EH (cell line): Measurements from ENCODE around the gene PRRC2B.
"Not testable (repeated sequence)": the region's sequence is repeated elsewhere in the genome, so short reads cannot be mapped to it uniquely, and the experiment has no call there.

Experiments used
- DNase-seq: peaks from one replicate; pipeline ENCODE4 v3.0.0-alpha.2; 2015; ENCODE audit warnings: low read depth

Gene PRRC2B

GRCh38 chr9:131386281-131386680 is 7.6 kb upstream of the PRRC2B start:
- DNase-seq: no peak

DNA sequence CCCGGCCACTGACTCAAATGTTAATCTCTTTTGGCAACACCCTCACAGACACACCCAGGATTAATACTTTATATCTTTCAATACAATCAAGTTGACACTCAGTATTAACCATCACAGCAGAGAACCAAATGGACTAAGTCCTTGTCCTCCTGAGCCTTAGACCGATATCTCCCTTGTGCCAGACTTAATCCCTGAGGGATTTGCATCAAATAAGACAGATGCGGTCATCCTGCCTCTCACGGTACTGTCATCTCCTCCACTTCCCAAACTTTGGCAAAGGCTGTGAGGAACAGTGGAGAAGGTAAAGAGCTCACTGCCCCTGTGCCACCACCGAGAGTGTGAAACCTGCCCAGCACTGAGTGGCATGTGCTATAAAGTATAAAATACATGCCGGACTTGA is 6.5 kb upstream of the PRRC2B start:
- DNase-seq: no peak

GRCh38 chr9:131391020-131391419 is 2.9 kb upstream of the PRRC2B start:
- DNase-seq: no peak

- DNase-seq: no peak
Observed at GRCh38 chr9:131391504-131391903, 2.4 kb upstream of the PRRC2B start.

DNA sequence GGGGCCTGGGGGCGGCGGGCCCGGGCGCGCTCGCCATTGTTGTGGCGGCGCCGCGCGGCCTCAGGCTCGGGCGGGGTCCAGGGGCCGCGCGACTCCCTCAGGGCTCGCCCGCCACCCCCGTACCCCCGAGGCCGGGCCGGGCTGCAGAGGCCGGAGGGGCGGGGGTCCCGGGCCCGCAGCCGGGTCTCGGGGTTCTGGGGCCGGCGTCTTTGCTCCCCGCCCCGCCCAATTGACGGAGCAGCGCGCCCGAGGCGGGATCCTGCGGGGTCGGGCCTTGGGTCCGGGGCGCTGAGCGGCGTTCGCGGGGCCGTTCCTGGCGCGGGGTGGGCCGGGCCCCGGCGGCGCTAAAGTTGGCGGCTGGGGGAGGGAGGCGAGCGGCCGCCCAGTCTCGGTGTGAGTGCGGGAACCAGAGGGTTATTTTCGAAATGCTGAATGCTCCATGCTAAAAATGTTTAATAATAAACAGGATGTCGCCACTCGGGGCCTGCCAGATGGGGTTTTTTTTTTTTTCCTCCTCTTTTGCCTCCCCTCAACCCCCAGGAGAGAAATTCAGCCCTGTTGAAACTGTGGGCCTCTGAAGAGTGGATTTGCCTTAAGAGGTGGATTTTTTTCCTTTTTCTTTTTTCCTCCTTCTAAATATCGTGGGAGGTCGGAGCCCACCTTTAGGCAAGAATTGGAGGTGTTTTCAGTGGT is 724 bp downstream of the PRRC2B start:
- peak; percentile 54 for DNase-seq

DNA sequence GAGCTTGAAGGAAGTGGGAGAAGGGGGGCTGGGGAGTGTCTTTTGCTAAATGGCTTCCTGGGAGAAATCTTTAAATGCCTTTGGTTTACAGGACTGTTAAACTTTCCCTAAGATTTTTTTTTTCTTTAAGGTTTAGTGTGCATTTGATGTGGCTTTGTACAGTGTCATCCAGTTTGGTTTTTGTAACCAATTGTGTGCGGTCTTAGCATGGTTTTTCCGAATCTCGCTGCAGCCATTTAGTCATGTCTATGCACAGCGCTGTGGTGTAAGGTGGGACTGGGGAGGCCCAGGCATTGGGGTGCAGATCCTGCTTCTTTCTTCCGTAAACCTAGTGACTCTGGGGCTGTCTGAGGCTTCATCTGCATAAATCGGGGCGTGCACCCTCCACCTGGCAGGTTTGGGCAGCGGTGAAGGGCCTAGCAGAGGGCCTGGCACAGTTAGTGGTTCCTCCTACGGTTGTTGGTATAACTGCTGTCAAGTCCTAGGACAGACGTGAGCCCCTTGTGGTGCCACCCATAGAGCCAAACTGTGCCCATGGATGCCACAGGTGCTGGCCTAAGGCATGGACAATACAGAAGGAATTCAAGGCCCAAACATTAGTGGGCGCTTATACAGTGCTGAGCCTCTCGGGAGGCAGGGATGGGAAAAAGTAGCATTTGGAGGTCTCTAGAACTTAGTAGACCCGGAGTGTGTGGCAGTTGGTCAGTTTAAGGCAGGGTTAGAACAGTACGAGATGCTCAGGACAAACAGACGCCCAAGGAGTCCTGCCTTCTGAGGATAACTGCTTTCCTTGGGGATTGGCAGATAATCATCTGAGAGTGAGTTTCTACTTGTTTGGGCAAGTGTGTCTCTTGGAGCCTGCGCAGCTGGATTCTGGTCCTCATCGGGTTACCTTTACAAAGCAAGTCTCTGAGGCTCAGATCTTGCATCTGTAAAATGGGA is 1.5 kb downstream of the PRRC2B start:
- DNase-seq: peak; percentile 34

DNA sequence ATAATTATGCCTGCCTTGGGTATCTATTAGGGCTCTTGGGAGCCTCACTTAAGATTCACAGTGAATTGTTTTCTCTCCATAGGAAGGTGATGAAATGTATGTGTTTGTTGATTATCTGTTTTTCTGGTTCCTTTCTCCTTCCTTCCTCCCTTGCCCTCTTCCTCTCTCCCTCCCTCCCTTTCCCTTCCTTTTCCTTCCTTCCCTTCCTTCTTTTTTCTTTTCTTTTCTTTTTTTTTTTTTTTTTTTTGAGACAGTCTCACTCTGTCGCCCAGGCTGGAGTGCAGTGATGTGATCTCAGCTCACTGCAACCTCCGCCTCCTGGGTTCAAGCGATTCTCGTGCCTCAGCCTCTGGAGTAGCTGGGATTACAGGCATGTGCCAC is 2.2 kb downstream of the PRRC2B start:
- not testable (repeated sequence) for DNase-seq

DNA sequence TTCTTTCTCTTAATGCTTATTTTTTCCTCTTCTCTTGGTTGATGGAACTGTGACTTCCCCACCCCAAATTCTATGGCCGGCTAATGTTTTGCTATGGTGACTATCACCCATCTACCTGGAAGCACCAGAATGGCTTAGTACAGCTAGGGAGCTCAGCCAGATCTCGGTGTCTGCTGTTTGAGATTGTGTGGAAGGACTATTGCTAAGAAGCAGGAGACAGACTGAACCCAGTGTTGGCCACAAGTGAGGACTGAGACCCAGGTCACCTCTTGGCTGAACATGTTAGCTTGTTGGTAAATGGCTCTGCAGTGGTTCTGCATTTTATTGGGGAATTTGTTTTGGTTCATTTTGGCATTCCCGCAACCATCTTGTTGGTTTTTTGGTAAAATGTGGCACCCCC is 2.7 kb downstream of the PRRC2B start:
- no peak for DNase-seq

DNA sequence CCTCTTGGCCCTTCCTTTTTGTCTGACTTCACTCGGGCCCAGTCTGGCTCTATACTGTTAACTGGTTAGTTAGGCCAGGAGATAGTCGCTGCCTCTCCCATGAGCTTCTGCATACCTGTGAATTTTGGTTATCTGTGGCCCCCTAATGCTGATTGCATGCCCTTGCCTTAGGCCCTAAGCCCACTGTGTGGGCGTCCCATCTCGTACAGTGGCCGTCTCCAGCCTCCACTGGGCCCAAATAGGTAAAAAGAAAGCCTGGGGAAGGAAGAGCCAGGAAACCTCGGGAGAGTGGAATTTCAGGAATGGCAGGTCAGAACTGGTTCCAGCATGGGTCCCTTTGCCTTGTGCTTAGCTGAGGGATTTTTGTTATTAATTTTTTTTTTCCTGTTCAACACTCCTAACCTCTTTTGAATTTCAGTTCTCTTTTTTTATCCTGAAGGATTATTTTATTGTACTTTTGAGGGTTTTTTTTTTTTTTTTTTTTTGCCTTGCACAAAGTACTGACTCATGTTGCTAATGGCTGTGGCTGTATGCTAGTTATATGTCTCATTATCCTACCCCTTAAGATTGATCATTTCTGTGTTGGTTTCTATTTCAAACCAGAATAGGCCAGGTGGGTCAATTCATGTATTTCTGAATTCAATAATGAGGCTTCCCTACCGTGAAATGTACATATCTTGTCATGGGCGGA is 3.4 kb downstream of the PRRC2B start:
- peak; percentile 44 for DNase-seq

GRCh38 chr9:131398204-131398603 is 4.3 kb downstream of the PRRC2B start:
- no peak for DNase-seq

GRCh38 chr9:131399972-131400371 is 6.1 kb downstream of the PRRC2B start:
- no peak for DNase-seq

- no peak for DNase-seq
Observed at GRCh38 chr9:131400627-131401026, 6.7 kb downstream of the PRRC2B start.

DNA sequence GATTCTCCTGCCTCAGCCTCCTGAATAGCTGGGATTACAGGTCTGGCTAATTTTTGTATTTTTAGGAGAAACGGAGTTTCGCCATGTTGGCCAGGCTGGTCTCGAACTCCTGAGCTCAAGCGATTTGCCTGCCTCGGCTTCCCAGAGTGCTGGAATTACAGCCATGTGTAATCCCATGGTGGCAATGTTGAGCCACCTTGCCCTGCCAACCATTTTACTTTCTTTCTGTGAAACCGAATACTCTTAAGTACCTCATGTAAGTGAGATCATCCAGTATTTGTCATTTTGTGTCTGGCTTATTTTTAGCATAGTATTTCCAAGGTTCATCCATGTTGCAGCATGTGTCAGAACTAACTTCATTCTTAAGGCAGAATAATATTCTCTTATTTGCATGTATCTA is 8.2 kb downstream of the PRRC2B start:
- DNase-seq: peak; percentile 67

DNA sequence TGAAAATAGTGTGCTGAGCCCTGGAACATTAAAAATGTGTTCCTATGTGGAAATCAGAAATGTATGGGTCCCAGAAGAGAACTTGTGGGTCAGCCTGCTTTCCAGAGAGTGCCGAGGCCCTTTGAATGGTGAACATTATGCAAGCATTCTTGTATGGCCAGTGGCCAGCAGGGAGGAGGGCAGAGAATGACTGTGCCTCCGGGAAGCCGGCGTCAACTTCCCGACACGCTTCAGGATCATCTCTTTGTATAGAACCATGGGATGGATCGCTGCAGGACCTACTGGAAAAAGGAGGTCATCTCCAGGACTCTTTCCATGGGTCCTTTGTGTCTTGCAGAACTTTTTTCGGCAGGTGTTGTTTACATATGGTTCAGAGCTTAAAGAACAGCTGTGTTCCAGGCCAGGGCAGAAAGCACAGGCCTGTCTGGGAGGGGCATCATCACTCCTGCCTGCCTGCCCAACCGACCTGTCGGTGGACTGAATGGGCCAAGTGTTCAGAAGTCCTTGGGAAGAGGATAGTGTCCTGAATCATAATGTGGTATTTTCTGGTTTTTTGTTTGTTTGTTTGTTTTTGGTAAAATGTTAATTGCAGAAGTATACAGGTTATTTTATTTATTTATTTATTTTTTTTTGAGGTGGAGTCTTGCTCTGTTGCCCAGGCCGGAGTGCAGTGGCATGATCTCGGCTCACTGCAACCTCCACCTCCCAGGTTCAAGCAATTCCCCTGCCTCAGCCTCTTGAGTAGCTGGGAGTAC is 9.0 kb downstream of the PRRC2B start:
- DNase-seq: peak; percentile 92

- no peak for DNase-seq
Observed at GRCh38 chr9:131403493-131403773, 9.5 kb downstream of the PRRC2B start.

GRCh38 chr9:131404581-131404980 is 10.7 kb downstream of the PRRC2B start:
- DNase-seq: peak; percentile 58

DNA sequence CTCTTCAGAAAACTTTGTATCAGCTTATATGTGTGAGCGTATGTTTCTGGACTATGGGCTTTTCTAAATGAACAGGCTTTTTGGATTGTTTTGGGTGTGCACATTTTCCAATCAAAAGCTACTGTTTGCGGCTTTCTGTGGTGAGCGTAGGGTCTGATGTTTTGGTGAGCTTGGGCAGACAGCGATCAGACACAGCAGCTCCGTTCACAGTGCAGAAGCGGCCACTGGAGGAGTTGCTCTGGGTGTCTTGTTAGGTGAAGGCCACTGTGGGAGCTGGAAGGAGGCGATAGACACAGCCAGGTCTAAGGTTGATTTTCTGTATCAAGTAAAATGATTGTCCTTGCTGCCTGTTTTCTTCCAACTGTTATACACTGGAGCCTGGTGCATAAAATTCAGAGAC is 11.1 kb downstream of the PRRC2B start:
- DNase-seq: no peak

DNA sequence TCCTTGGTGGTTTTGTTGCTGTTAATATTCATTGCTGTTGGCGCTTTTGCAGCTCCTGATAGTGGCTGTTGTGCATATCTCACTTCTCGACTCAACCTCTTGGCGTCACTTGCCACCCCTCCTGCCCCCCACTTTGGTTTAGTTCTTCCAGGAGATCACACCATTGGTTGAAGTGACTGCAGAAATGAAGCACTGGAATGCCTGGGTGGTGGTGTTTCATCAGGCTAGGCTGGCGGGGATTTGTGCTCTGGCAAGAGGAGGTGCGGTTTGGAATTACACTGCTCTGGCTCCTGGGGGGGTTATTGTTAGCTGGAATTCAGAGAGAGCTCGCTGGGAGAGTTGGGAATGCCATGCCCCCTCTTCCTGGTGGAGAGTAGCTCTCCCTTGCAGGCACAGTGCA is 11.5 kb downstream of the PRRC2B start:
- DNase-seq: peak; percentile 72

GRCh38 chr9:131405858-131406537 is 12.1 kb downstream of the PRRC2B start:
- no peak for DNase-seq

DNA sequence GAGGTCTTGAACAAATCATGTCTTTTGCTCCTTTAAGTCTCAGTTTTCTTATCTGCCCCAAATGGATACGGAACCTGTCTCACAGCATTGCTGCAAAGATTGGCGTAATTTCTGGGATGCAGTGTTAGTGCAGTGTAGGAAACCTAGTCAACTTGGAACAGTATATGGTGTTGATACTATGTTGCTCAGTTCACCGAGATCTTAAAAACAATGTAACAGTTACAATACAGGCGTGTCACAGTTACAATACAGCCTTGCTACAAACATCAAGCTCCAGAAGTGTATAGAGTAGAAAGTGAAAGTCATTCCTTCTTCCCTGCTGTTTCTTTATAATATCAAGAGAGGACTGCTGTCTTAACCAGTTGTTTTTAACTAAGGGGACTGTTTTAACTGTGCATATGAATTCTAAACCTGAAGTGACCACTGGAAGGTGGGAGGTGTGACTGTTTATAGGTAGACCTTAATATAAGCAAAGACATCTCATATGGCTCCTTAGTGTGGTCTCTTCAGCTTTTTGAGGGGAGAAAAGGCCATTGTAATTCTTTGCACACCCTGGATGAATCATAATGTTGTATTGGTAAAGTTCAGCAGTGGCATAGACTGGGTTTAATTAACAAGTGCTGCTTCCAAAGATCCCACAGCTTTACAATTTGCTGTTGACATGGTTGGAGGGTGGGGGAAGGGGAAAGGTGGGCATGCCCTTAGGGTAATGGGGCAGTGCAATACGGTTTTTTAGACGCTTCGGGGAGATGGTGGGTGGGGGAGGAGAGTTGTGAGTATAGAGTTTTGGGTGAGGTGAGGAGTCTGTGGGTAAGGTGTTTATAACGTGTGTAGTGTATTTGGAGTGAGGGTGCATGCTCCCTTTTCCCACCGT is 12.9 kb downstream of the PRRC2B start:
- DNase-seq: peak; percentile 45
